NCI-H526 (cell line): ENCODE data around the gene SIRT5.

Experiments
- DNase-seq, 2 experiments: peaks; one replicate each; lab custom pipeline; 2025; lab: John Stamatoyannopoulos, UW

Gene SIRT5

GRCh38 chr6:13574571-13575376 lies at the start of gene SIRT5:
Gene SIRT5 (plus strand): TSS chr6:13574601. CDS start chr6:13584111, 9,510 bp downstream.
- DNase-seq, result peak; percentile 96 to 98

- no peak for DNase-seq
Observed at GRCh38 chr6:13524801-13525508, 49.4 kb upstream of the SIRT5 start.

- DNase-seq, result no peak
Observed at GRCh38 chr6:13526357-13526726, 48.1 kb upstream of the SIRT5 start.

DNA sequence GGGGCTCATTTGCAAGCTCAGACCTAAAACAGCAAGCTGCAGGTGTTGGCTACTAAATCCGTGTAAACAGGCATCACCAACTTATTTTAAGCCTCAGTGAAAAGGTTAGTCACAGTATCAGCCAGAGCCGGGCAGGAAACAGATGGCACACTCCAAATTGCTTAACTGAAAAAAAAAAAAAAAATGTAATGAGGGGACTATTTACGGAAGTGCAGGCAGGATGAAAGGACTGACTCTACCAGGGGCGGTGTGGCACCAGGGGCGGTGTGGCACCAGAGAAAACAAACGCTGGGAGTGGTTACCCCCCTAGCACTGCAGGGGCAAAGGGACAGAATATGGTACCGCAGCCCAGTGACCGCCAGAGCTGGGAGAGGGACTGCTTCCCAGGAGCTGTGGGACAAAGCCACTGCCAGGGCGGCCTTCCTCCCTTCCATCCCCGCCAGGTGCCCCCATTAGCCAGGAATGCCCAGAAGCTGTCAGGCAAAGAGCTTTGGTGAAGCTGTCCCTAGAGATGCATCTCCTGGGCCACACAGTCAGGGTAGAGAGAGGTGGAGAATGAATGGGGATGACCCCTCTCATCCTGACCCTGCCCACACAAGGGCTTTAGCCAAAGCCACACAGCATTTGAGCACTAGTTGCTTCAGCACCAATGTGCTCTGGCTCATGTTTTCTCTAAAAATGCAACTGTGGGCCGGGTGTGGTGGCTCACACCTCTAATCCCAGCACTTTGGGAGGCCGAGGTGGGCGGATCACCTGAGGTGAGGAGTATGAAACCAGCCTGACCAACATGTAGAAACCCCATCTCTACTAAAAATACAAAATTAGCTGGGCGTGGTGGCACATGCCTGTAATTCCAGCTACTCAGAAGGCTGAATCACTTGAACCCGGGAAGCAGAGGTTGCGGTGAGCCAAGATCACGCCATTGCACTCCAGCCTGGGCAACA lies 47.4 kb upstream of the SIRT5 start:
- no peak for DNase-seq

GRCh38 chr6:13527671-13528056 lies 46.7 kb upstream of the SIRT5 start:
- DNase-seq, result no peak

DNA sequence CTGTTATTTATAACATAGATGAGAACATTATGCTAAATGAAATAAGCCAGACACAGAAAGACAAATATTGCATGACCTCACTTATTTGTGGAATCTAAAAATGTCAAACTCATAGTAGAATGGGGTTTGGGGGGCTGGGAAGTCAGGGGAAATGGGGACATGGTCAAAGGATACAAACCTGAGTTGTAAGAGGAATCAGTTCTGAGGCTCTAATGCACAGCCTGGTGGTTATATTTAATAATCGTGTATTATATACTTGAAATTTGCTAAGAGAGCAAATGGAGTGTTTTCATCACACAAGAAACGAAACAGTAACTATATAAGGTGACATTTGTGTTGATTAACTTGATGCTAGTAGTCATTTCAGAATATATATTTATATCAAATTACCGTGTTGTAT lies 46.2 kb upstream of the SIRT5 start:
- no peak for DNase-seq

DNA sequence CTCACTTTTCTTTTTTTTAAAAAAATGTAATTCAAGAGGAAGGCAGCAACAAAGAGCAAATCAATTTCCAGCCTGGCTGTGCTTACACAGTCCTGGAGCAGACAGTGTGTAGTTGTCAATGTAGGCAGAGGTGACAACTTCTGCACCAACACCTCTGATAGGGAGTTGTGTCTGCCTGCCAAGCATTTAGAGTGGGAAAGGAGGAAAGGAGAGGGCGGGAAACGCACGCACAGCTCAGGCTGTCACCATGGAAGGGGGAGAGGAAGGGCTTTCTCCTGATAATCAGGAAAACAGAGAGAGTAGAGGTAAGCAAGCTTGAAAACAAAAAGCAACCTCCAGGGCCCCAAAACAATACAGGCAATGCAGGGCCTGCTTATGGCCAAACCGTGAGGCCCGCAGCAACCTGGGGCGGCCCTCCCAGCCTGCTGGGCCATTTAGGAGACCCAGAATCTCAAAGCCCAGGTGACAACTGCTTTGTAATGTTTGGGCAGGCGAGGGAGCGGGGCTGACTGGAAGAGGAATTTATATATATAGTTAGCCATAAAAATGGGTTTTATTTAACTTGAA lies 45.5 kb upstream of the SIRT5 start:
- no peak for DNase-seq

GRCh38 chr6:13531956-13532355 lies 42.4 kb upstream of the SIRT5 start:
- DNase-seq, result no peak

GRCh38 chr6:13534536-13534935 lies 39.9 kb upstream of the SIRT5 start:
- no peak for DNase-seq

DNA sequence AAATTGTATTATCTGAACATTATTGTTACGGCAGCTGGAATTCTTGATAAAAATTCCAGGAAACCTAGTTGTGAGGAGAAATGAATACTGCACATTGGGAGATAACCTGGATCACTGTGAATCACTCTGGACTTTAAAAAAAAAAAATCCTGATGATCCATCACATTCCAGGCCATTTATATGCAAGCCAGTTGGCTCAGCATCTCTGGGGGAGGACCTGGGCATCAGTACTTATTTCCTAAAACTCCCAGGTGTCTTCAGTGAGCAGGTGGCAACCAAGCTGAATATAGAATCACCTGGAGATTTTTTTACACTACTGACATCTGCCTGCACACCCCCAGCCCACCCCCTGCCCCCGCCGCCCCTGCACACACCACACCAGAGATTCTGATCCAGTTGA lies 39.1 kb upstream of the SIRT5 start:
- no peak for DNase-seq

DNA sequence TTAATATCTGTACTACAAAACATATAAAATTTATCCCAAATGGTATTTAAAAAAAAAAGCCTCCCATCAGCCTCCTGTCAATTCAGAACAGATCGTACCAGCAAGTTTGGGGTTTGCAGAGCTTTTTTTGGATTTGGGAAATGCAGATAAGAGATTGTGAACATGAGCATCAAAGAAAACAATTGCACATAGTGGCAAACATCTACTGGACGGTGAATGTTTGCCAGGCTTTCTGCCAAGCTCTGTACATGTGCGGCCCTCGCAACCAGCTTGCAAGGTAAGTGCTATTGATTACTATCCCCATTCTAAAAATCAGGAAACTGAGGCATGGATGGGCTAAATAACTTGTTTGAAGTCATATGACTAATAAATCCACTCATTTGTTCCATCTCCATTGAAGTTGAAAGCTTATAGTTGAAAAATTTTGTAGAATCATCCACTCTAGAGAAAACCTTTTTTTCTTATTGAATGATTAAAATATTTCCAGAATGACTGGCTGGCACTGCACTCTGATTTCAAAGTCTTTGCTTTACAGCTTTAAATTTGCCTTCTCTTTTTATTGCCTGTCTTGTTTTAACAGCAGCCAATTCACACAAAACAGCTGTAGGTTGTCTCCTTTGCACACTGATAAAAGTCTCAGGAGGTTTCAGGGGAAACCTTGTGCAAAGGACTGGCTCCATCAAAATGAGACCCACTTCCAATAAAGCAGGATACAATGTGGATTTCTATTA lies 37.4 kb upstream of the SIRT5 start:
- DNase-seq, result no peak

DNA sequence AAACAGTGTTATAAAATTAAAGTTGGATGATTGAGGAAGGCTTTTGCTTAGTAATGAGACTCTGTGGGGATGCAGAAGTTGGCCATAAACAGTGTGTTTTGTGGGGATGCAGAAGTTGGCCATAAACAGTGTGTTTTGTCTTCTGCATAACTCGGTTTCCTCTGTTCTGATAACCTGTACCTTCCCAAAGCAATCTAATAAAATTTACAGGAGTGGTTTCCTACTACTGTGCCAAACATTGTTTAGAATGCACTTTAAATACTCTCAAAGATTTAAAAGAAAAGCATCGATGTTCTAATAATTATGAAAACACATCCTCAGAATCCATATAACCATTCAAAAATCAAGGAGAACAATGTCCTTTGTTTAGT lies 36.9 kb upstream of the SIRT5 start:
- DNase-seq, result no peak

DNA sequence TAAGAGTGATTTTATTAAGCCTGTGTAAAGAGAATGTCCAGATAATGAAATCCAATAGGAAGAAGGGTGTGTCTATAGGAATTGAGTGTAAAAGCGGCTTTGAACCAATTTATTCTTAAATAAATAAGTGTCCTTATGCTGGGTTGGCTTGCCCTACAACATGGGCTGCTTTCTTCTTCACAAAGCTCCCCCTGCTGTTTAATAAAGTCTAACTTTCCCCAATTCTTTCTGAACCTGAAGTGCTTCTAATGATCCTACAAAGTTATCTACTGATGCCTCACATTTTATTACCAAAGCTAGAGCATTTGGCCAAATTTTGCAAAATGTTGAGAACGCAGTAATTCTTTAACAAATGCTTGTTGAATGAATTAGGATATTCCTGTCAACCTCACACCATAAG lies 36.3 kb upstream of the SIRT5 start:
- DNase-seq, result peak; percentile 10 to 51

DNA sequence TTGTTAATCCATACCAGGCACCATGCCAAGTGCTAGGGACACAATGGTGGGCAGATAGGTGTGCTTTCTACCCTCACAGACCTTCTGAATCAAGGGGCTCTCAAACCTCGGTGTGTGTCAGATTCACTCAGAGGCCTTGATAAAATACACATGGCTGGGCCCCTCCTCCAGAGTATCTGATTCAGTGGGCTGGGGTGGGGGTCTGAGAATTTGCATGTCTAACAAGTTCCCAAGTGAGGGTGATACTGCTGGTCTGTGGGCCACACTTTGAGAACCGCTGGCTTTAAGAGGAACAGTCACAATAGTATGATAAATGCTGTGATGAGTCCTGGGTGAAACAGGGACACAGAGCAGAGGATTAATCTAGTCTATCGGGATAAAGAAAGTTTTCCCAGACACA lies 35.8 kb upstream of the SIRT5 start:
- DNase-seq, result no peak

DNA sequence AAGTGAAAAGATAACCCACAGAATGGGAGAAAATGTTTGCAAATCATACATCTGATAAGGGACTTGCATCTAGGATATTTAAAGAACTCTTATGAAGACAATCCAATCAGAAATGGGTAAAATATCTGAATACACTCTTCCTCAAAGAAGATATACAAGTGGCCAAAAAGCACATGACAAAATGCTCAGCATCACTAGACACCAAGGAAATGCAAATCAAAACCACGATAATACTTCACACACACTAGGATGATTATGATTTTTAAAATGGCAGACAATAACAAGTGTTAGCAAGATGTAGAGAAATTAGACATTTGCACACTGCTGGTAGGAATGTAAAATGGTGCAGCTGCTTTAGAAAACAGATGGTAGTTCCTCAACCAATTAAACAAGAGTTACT lies 34.8 kb upstream of the SIRT5 start:
- no peak for DNase-seq

DNA sequence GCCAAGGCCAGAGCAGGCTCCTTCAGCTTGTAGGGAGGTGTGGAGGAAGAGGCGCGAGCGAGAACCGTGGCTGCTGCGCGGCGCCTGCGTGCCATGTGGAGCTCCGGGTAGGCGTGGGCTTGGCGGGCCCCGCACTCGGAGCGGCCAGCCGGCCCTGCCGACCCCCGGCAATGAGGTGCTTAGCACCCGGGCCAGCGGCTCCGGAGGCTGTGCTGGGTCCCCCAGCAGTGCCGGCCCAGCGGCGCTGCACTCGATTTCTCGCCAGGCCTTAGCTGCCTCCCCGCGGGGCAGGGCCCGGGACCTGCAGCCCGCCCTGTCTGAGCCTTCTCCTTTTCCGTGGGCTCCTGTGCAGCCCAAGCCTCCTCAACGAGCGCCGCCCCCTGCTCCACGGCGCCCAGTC lies 32.9 kb upstream of the SIRT5 start:
- DNase-seq, result no peak

- no peak for DNase-seq
Observed at GRCh38 chr6:13544454-13545186, 29.8 kb upstream of the SIRT5 start.

GRCh38 chr6:13545885-13546284 lies 28.5 kb upstream of the SIRT5 start:
- DNase-seq, result no peak

DNA sequence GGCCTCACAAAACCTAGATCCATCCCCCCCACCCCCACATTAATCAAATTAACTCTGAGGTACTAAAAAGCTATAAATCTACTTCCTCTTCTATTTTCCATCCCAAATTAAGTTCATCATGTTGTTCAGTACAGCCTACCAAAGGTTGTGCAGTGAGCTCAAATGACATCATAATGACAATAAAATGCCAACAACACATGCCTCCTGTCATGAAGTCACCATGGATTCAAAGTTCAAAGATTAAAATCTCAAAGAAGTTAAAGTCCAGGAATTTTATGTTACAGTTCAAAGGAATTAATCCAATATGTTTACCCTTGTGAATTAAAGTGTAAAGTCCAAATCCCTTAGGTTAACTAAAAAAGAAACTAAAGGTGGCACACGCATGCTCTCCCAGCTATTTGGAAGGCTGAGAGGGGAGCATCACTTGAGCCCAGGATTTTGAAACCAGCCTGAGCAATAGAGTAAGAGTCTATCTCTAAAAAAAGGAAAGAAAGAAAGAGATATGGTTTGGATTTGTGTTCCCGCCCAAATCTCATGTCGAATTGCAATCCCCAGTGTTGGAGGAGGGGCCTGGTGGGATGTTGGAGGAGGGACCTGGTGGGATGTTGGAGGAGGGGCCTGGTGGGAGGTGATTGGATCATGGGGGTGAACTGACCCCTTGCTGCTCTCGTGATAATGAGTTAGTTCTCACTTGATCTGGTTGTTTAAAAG lies 25.7 kb upstream of the SIRT5 start:
- no peak for DNase-seq

DNA sequence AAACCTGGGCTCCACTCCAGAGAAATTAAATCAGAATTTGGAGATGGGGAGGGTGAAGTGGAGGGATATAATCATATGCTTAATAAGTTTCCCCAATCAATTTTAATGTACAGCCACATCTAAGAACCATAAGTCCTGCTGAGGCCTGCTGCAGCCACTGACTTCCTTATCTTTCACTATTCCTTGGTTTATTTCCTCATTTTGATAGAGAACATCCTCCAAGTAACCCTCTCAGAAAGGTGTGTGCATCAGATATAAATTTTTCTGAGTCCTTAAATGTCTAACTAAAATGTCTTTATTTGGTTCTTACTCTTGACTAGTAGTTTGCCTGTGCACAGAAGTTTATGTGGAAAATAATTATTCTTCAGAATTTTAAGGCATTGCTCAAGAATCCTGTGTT lies 23.7 kb upstream of the SIRT5 start:
- no peak for DNase-seq
